Subcutaneous abdominal adipose tissue (tissue), 5 donors: ENCODE results near the gene ACBD5.
A peak's percentile ranks its signal among the peaks of the same experiment; 100 is the strongest.
"Not testable (repeated sequence)": the region's sequence is repeated elsewhere in the genome, so short reads cannot be mapped to it uniquely, and the experiment has no call there.

Source experiments
- H3K27ac ChIP-seq: one replicate; pipeline ENCODE4 v1.7.0; 2013; ENCODE audit warnings: low read depth, mild to moderate bottlenecking, inconsistent platforms, low read length, moderate library complexity
- H3K27me3 ChIP-seq, 5 donors: one replicate each; pipeline ENCODE4 v1.7.0; 2013; ENCODE audit warnings: low read length in 5 of 5, inconsistent platforms in 1 of 5; ENCODE audit not compliant: control insufficient read depth in 5 of 5, insufficient read depth in 4 of 5
- H3K36me3 ChIP-seq, 5 donors: one replicate each; pipeline ENCODE4 v1.7.0; 2013; ENCODE audit warnings: low read length in 5 of 5; ENCODE audit not compliant: control insufficient read depth in 5 of 5, insufficient read depth in 5 of 5
- H3K4me1 ChIP-seq, 5 donors: one replicate each; pipeline ENCODE4 v1.7.0; 2013; ENCODE audit warnings: low read length in 5 of 5, mild to moderate bottlenecking in 3 of 5, moderate library complexity in 1 of 5; ENCODE audit not compliant: control insufficient read depth in 5 of 5, insufficient read depth in 5 of 5
- H3K4me3 ChIP-seq, 5 donors: one replicate each; pipeline ENCODE4 v1.7.0; 2013; ENCODE audit warnings: low read length in 5 of 5, low read depth in 1 of 5
- H3K9ac ChIP-seq, 5 donors: one replicate each; pipeline ENCODE4 v1.7.0; 2013; ENCODE audit warnings: low read length in 5 of 5, mild to moderate bottlenecking in 4 of 5, moderate library complexity in 3 of 5
- H3K9me3 ChIP-seq, 5 donors: one replicate each; pipeline ENCODE4 v1.7.0; 2013; ENCODE audit warnings: low read length in 5 of 5; ENCODE audit not compliant: control insufficient read depth in 5 of 5
- donor health status: healthy.
- donor health status: healthy.
- donor health status: healthy.
- donor health status: healthy.
- donor health status: healthy.

The ACBD5 gene

GRCh38 chr10:27241652-27242472 lies 1.3 kb upstream of the ACBD5 start:
- H3K36me3 ChIP-seq = peaks cover 0 to 3% (median 0%) of the 10 kb centered on the region in 5 donors
- no peaks in the 10 kb centered on the region for H3K27me3 ChIP-seq
- H3K4me1 ChIP-seq = peaks cover 2 to 43% (median 32%) of the 10 kb centered on the region in 5 donors
- H3K27ac ChIP-seq = peak overlapping the region; percentile 97
- peak overlapping the region; percentile 84 to 93 (median 91) for H3K4me3 ChIP-seq
- H3K9ac ChIP-seq = peak overlapping the region; percentile 82 to 97 (median 97)
- H3K9me3 ChIP-seq = no peaks in the 10 kb centered on the region

- no peaks in the 10 kb centered on the region for H3K9me3 ChIP-seq
- peak overlapping the region; percentile 77 to 97 (median 97) for H3K9ac ChIP-seq
- peak overlapping the region; percentile 97 for H3K27ac ChIP-seq
- no peaks in the 10 kb centered on the region for H3K27me3 ChIP-seq
- H3K4me3 ChIP-seq = peak overlapping the region; percentile 84 to 93 (median 91)
- peaks cover 0 to 3% (median 0%) of the 10 kb centered on the region in 5 donors for H3K36me3 ChIP-seq
- peaks cover 2 to 39% (median 29%) of the 10 kb centered on the region in 5 donors for H3K4me1 ChIP-seq
These were observed 534 bp upstream of the ACBD5 start for GRCh38 chr10:27241010-27241651.

GRCh38 chr10:27237531-27237930 lies 3.1 kb downstream of the ACBD5 start:
- H3K36me3 ChIP-seq, H3K4me3 ChIP-seq, H3K27me3 ChIP-seq, H3K27ac ChIP-seq, H3K9me3 ChIP-seq, H3K9ac ChIP-seq: not testable (repeated sequence)
- peaks cover 2 to 27% (median 16%) of the 10 kb centered on the region in 5 donors for H3K4me1 ChIP-seq

GRCh38 chr10:27236589-27237128 lies 3.9 kb downstream of the ACBD5 start:
- H3K27ac ChIP-seq, H3K4me3 ChIP-seq, H3K9ac ChIP-seq, H3K36me3 ChIP-seq, H3K9me3 ChIP-seq, H3K27me3 ChIP-seq: not testable (repeated sequence)
- H3K4me1 ChIP-seq = peaks cover 2 to 25% (median 14%) of the 10 kb centered on the region in 5 donors

GRCh38 chr10:27235706-27236105 lies 4.9 kb downstream of the ACBD5 start:
- Histone ChIP-seq H3K4me3 (no peak overlapping the region), H3K36me3 (peaks cover 9 to 18% (median 11%) of the 10 kb centered on the region in 5 donors), H3K9me3 (no peaks in the 10 kb centered on the region), H3K27ac (no peak overlapping the region), H3K4me1 (peaks cover 2 to 16% (median 5%) of the 10 kb centered on the region in 5 donors), H3K9ac (no peak overlapping the region), H3K27me3 (no peaks in the 10 kb centered on the region)

- Histone ChIP-seq H3K4me3 (no peak overlapping the region), H3K27ac (no peak overlapping the region), H3K4me1 (no peaks in the 10 kb centered on the region), H3K9me3 (no peaks in the 10 kb centered on the region), H3K27me3 (no peaks in the 10 kb centered on the region), H3K9ac (no peak overlapping the region), H3K36me3 (peaks cover 13 to 33% (median 19%) of the 10 kb centered on the region in 5 donors)
These were observed 10.6 kb downstream of the ACBD5 start for GRCh38 chr10:27230022-27230421.

GRCh38 chr10:27225642-27226257 lies 14.8 kb downstream of the ACBD5 start:
- Histone ChIP-seq H3K4me3 (no peak overlapping the region), H3K4me1 (peaks cover 0 to 2% (median 0%) of the 10 kb centered on the region in 5 donors), H3K9me3 (no peaks in the 10 kb centered on the region), H3K36me3 (peaks cover 11 to 38% (median 20%) of the 10 kb centered on the region in 5 donors), H3K9ac (peak overlapping the region in 1 of 5 donors; percentile 33), H3K27ac (no peak overlapping the region), H3K27me3 (no peaks in the 10 kb centered on the region)

GRCh38 chr10:27225011-27225590 lies 15.5 kb downstream of the ACBD5 start:
- H3K9me3 ChIP-seq = no peaks in the 10 kb centered on the region
- H3K4me1 ChIP-seq = peaks cover 0 to 2% (median 0%) of the 10 kb centered on the region in 5 donors
- peaks cover 17 to 37% (median 22%) of the 10 kb centered on the region in 5 donors for H3K36me3 ChIP-seq
- no peak overlapping the region for H3K4me3 ChIP-seq
- H3K27ac ChIP-seq = no peak overlapping the region
- H3K27me3 ChIP-seq = no peaks in the 10 kb centered on the region
- no peak overlapping the region for H3K9ac ChIP-seq

- no peak overlapping the region for H3K9ac ChIP-seq
- H3K27me3 ChIP-seq = no peaks in the 10 kb centered on the region
- no peak overlapping the region for H3K27ac ChIP-seq
- peaks cover 25 to 42% (median 30%) of the 10 kb centered on the region in 5 donors for H3K36me3 ChIP-seq
- no peaks in the 10 kb centered on the region for H3K9me3 ChIP-seq
- peaks cover 0 to 2% (median 0%) of the 10 kb centered on the region in 5 donors for H3K4me1 ChIP-seq
- H3K4me3 ChIP-seq = no peak overlapping the region
These were observed 16.6 kb downstream of the ACBD5 start for GRCh38 chr10:27223964-27224363.
